SK-N-SH (cell line): Measurements from ENCODE around the gene DCDC2B. TPM values are rescaled to one million over a fixed set of nuclear protein-coding genes. Genes with fewer than 3 reads are reported as not detected.

ENCODE experiments used
- CTCF ChIA-PET: fragments of 300-600, 350-600 bp; formaldehyde crosslinking; extraction: SDS; loops from one replicate; lab custom pipeline; 2021; lab: Yijun Ruan, JAX
- POLR2A ChIA-PET: fragments of 350-600 bp; sonication (Branson Sonifier 250); formaldehyde crosslinking; extraction: SDS; loops from one replicate; lab custom pipeline; 2020; ENCODE audit warnings: antibody characterized with exemption, inconsistent platforms; lab: Yijun Ruan, JAX
- DNase-seq: peaks from one replicate; pipeline ENCODE4 v3.0.0; 2012
- H2AFZ ChIP-seq: fragments of 200-600 bp; sonication (generic); 2 replicates; pipeline ENCODE4 v1.8.1; 2016; ENCODE audit warnings: antibody characterized with exemption, mild to moderate bottlenecking, low read depth
- H3F3A ChIP-seq: fragments of 200-600 bp; sonication (generic); replicated peaks from 2 replicates; pipeline ENCODE3; 2016; ENCODE audit warnings: antibody characterized with exemption, mild to moderate bottlenecking; ENCODE audit not compliant: insufficient read depth
- H3K27ac ChIP-seq, 2 experiments: fragments of 200-500 bp in 1 of 2; fragments of 200-600 bp in 1 of 2; sonication (Bioruptor generic) in 1 of 2; sonication (generic), shearing (Covaris generic) in 1 of 2; 2 replicates each; pipeline versions ENCODE4 v1.5.1 to v1.6.1; 2014 to 2016; ENCODE audit warnings: low read depth in 2 of 2, inconsistent platforms in 1 of 2, low read length in 1 of 2, mild to moderate bottlenecking in 1 of 2, mixed read lengths in 1 of 2
- H3K27me3 ChIP-seq: fragments of 200-600 bp; sonication (generic), shearing (Covaris generic); 2 replicates; pipeline ENCODE4 v1.6.1; 2016; ENCODE audit warnings: mixed run types; ENCODE audit not compliant: insufficient read depth
- H3K36me3 ChIP-seq, 2 experiments: fragments of 200-500 bp in 1 of 2; fragments of 200-600 bp in 1 of 2; sonication (Bioruptor generic) in 1 of 2; sonication (generic) in 1 of 2; replicated peaks in 1 of 2; 2 replicates each; pipeline versions ENCODE3 to v1.5.1; 2014 to 2016; ENCODE audit warnings: low read length in 1 of 2, mild to moderate bottlenecking in 1 of 2; ENCODE audit not compliant: insufficient read depth in 2 of 2, control insufficient read depth in 1 of 2
- H3K4me1 ChIP-seq, 2 experiments: fragments of 200-500 bp in 1 of 2; fragments of 200-600 bp in 1 of 2; sonication (Bioruptor generic) in 1 of 2; sonication (generic), shearing (Covaris generic) in 1 of 2; 2 replicates each; pipeline versions ENCODE4 v1.5.1 to v1.6.1; 2014 to 2016; ENCODE audit warnings: low read depth in 1 of 2, low read length in 1 of 2, mixed run types in 1 of 2; ENCODE audit not compliant: insufficient read depth in 2 of 2, control insufficient read depth in 1 of 2
- H3K4me2 ChIP-seq: fragments of 200-600 bp; sonication (generic), shearing (Covaris generic); 2 replicates; pipeline ENCODE4 v1.6.1; 2017; ENCODE audit warnings: mixed run types
- H3K4me3 ChIP-seq, 2 experiments: fragments of 200-500 bp in 1 of 2; fragments of 200-600 bp in 1 of 2; sonication (Bioruptor generic) in 1 of 2; sonication (generic), shearing (Covaris generic) in 1 of 2; 2 replicates each; pipeline versions ENCODE4 v1.5.1 to v1.8.1; 2014 to 2016; ENCODE audit warnings: low read depth in 2 of 2, inconsistent platforms in 1 of 2, low read length in 1 of 2, mild to moderate bottlenecking in 1 of 2, mixed read lengths in 1 of 2, moderate library complexity in 1 of 2
- H3K79me2 ChIP-seq: fragments of 200-600 bp; sonication (generic); 2 replicates; pipeline ENCODE4 v1.8.1; 2017; ENCODE audit warnings: mild to moderate bottlenecking; ENCODE audit not compliant: insufficient read depth
- H3K9ac ChIP-seq: fragments of 200-600 bp; sonication (generic); 2 replicates; pipeline ENCODE4 v1.6.1; 2017; ENCODE audit warnings: mixed run types
- H3K9me2 ChIP-seq: fragments of 200-600 bp; sonication (generic); 2 replicates; pipeline ENCODE4 v1.6.1; 2017; ENCODE audit warnings: mixed run types
- H3K9me3 ChIP-seq: fragments of 200-600 bp; sonication (generic); 2 replicates; pipeline ENCODE4 v1.6.1; 2017; ENCODE audit warnings: mixed run types, mild to moderate bottlenecking, moderate library complexity
- H4K20me1 ChIP-seq: fragments of 200-600 bp; sonication (generic); 2 replicates; pipeline ENCODE4 v1.6.1; 2017; ENCODE audit warnings: mild to moderate bottlenecking, mixed run types; ENCODE audit not compliant: insufficient read depth
- CHD2 ChIP-seq: fragments of 150-350 bp; IDR thresholded peaks from 2 replicates; pipeline ENCODE4 v1.6.1; 2018; ENCODE audit warnings: low read length; ENCODE audit not compliant: partially characterized antibody
- CTCF ChIP-seq: fragments of 200-600 bp; sonication (generic); IDR thresholded peaks from 2 replicates; pipeline ENCODE4 v1.6.1; 2017; ENCODE audit warnings: antibody characterized with exemption, mild to moderate bottlenecking, moderate library complexity
- FOXM1 ChIP-seq: IDR thresholded peaks from 2 replicates; pipeline ENCODE4 v1.4.0; 2012; ENCODE audit warnings: low read depth, mild to moderate bottlenecking
- IRF3 ChIP-seq: fragments of 150-350 bp; IDR thresholded peaks from 2 replicates; pipeline ENCODE4 v1.6.1; 2016; ENCODE audit warnings: mild to moderate bottlenecking, low read depth, low read length
- NRF1 ChIP-seq: IDR thresholded peaks from 2 replicates; pipeline ENCODE4 v1.6.1; 2012; ENCODE audit warnings: low read depth, mild to moderate bottlenecking, low read length
- POLR2AphosphoS5 ChIP-seq: IDR thresholded peaks from 2 replicates; pipeline ENCODE4 v1.6.1; 2012; ENCODE audit warnings: low read depth, low read length
- RCOR1 ChIP-seq: fragments of 150-350 bp; IDR thresholded peaks from 2 replicates; pipeline ENCODE4 v1.6.1; 2017; ENCODE audit warnings: antibody characterized with exemption, low read length
- REST ChIP-seq: IDR thresholded peaks from 2 replicates; pipeline ENCODE4 v1.6.1; 2012; ENCODE audit warnings: mild to moderate bottlenecking, low read depth, low read length, moderate library complexity
- RXRA ChIP-seq: IDR thresholded peaks from 2 replicates; pipeline ENCODE4 v1.4.0; 2012; ENCODE audit warnings: low read depth, mild to moderate bottlenecking, borderline replicate concordance
- SIN3A ChIP-seq: IDR thresholded peaks from 2 replicates; pipeline ENCODE4 v1.6.1; 2012; ENCODE audit warnings: low read depth, mild to moderate bottlenecking, low read length, moderate library complexity, borderline replicate concordance
- SMC3 ChIP-seq: IDR thresholded peaks from 2 replicates; pipeline ENCODE4 v1.6.1; 2012; ENCODE audit warnings: low read depth, low read length, improper control_type of control experiment
- TEAD4 ChIP-seq: IDR thresholded peaks from 2 replicates; pipeline ENCODE4 v1.4.0; 2012; ENCODE audit warnings: mild to moderate bottlenecking, borderline replicate concordance; ENCODE audit not compliant: insufficient read depth
- ZBTB33 ChIP-seq: IDR thresholded peaks from 2 replicates; pipeline ENCODE4 v1.4.0; 2012; ENCODE audit warnings: low read depth, borderline replicate concordance
- WGBS: methylation state at CpG from one replicate; pipeline ENCODE4 v1.1.6; 2017; ENCODE audit warnings: low lambda C conversion rate; 5-methylcytosine and 5-hydroxymethylcytosine counted together
- polyA plus RNA-seq, 3 experiments: library from polyadenylated mRNA; depleted of rRNA; stranded (reverse); fragments of >200 nt; gene quantifications; 2 replicates each; pipeline ENCODE4 v1.2.3, GENCODE V29; 2012

DCDC2B gene
- polyA plus RNA-seq, 1 of the 3 experiments (the other 2 are of a cell fraction) = not detected

GRCh38 chr1:32195531-32195930 is 13.4 kb upstream of the DCDC2B start:
- TF ChIP-seq CHD2 (no peak), RCOR1 (no peak), RXRA (no peak), IRF3 (no peak), FOXM1 (no peak), ZBTB33 (no peak), SIN3A (no peak), TEAD4 (no peak), NRF1 (no peak), CTCF (no peak), REST (no peak), POLR2AphosphoS5 (no peak), SMC3 (no peak)
- TF ChIP-seq, all 33 proteins: peak for 0
- no peak for DNase-seq
- H3K4me2 ChIP-seq = no peak overlapping the region
- no peaks in the 10 kb centered on the region for H3K27me3 ChIP-seq
- peaks cover 18% of the 10 kb centered on the region for H3F3A ChIP-seq
- peaks cover 19 to 22% of the 10 kb centered on the region in 2 experiments; a peak in 3 of 4 replicates for H3K4me1 ChIP-seq
- no peaks in the 10 kb centered on the region for H4K20me1 ChIP-seq
- no peak overlapping the region for H3K9ac ChIP-seq
- no peak overlapping the region for H2AFZ ChIP-seq
- no peaks in the 10 kb centered on the region for H3K79me2 ChIP-seq
- H3K27ac ChIP-seq = no peak overlapping the region; a peak in 2 of 4 replicates
- CTCF ChIA-PET = no interaction called here
- H3K4me3 ChIP-seq = no peak overlapping the region
- peaks cover 47 to 75% of the 10 kb centered on the region in 2 experiments for H3K36me3 ChIP-seq
- H3K9me3 ChIP-seq = no peaks in the 10 kb centered on the region
- H3K9me2 ChIP-seq = no peaks in the 10 kb centered on the region
- POLR2A ChIA-PET = interaction anchor here (3.4 kb wide), 1 partner anchor 15 kb away, joined by 19 read pairs; the partner anchor contains the start of gene TXLNA
- 100% methylated on average over 2 of the region's 3 CpGs for WGBS
